ENCODE data around the gene NOS3. TPM values are rescaled to one million over a fixed set of nuclear protein-coding genes. Genes with fewer than 3 reads are reported as not detected.
"Not testable (repeated sequence)": the region's sequence is repeated elsewhere in the genome, so short reads cannot be mapped to it uniquely, and the experiment has no call there.

The NOS3 gene
- total RNA-seq, 1 donor from 2014 or later, result 10.0 TPM

GRCh38 chr7:151038951-151039849 is 48.4 kb downstream of the NOS3 start:
- ATAC-seq (ENCODE audit: poor library complexity) (peak; percentile 43), DNase-seq (peak; percentile 66)
- intact Hi-C loops (cut with DNase I), result loop anchor here (10.0 kb wide), 1 partner anchor 76 kb away; no protein-coding TSS in a partner anchor

- intact Hi-C loops (cut with DNase I), result loop anchor here (10.0 kb wide), 1 partner anchor 75 kb away; no protein-coding TSS in a partner anchor
- DNase-seq (no peak), ATAC-seq (ENCODE audit: poor library complexity) (no peak)
Observed at GRCh38 chr7:151039850-151040548, 49.2 kb downstream of the NOS3 start.

GRCh38 chr7:151040616-151041375 is 50.0 kb downstream of the NOS3 start:
- intact Hi-C loops (cut with DNase I), result no loop called here
- no peak for ATAC-seq (ENCODE audit: poor library complexity)
- DNase-seq, result no peak

- DNase-seq; intact Hi-C loops (cut with DNase I): not testable (repeated sequence)
Observed at GRCh38 chr7:151043449-151043848, 52.6 kb downstream of the NOS3 start.

GRCh38 chr7:151043959-151044358 is 53.1 kb downstream of the NOS3 start:
- intact Hi-C loops (cut with DNase I), result no loop called here
- ATAC-seq (ENCODE audit: poor library complexity) (no peak), DNase-seq (no peak)

More at GRCh38 chr7:151043449-151043848, 52.6 kb downstream of the NOS3 start:
- not testable (repeated sequence) for ATAC-seq (ENCODE audit: poor library complexity)

- no peak for DNase-seq
- ATAC-seq (ENCODE audit: poor library complexity), result no peak
- intact Hi-C loops (cut with DNase I), result no loop called here
Observed at GRCh38 chr7:151045262-151045661, 54.4 kb downstream of the NOS3 start.

- intact Hi-C loops (cut with DNase I), result no loop called here
- ATAC-seq (ENCODE audit: poor library complexity) (no peak), DNase-seq (no peak)
Observed at GRCh38 chr7:151045967-151046366, 55.1 kb downstream of the NOS3 start.

GRCh38 chr7:151046603-151047573 is 56.1 kb downstream of the NOS3 start:
- DNase-seq (no peak), ATAC-seq (ENCODE audit: poor library complexity) (no peak)
- intact Hi-C loops (cut with DNase I), result no loop called here

- intact Hi-C loops (cut with DNase I), result no loop called here
- DNase-seq (no peak), ATAC-seq (ENCODE audit: poor library complexity) (no peak)
Observed at GRCh38 chr7:151047976-151048815, 57.4 kb downstream of the NOS3 start, which contains the start of gene ASIC3. TSS of gene ASIC3 (plus strand) at chr7:151048531. CDS start at chr7:151048886, 355 bp downstream.

GRCh38 chr7:151048911-151049463 is 58.2 kb downstream of the NOS3 start:
- intact Hi-C loops (cut with DNase I), result no loop called here
- ATAC-seq (ENCODE audit: poor library complexity) (no peak), DNase-seq (no peak)

- intact Hi-C loops (cut with DNase I), result no loop called here
- peak; percentile 69 for ATAC-seq (ENCODE audit: poor library complexity)
- peak; percentile 71 for DNase-seq
Observed at GRCh38 chr7:151051108-151051507, 60.3 kb downstream of the NOS3 start.

GRCh38 chr7:151053096-151053495 is 62.3 kb downstream of the NOS3 start:
- intact Hi-C loops (cut with DNase I), result no loop called here
- DNase-seq, result no peak
- no peak for ATAC-seq (ENCODE audit: poor library complexity)

GRCh38 chr7:151053751-151054150 is 62.9 kb downstream of the NOS3 start:
- no peak for ATAC-seq (ENCODE audit: poor library complexity)
- intact Hi-C loops (cut with DNase I), result no loop called here
- no peak for DNase-seq

GRCh38 chr7:151056283-151056665 is 65.5 kb downstream of the NOS3 start:
- DNase-seq (no peak), ATAC-seq (ENCODE audit: poor library complexity) (no peak)
- intact Hi-C loops (cut with DNase I), result no loop called here

GRCh38 chr7:151056666-151057505 is 66.1 kb downstream of the NOS3 start:
- no peak for ATAC-seq (ENCODE audit: poor library complexity)
- intact Hi-C loops (cut with DNase I), result no loop called here

GRCh38 chr7:151057506-151057988 is 66.7 kb downstream of the NOS3 start, which contains the start of gene CDK5:
TSS of gene CDK5 (minus strand) at chr7:151057897. CDS start at chr7:151057848, 49 bp downstream.
- DNase-seq (no peak), ATAC-seq (ENCODE audit: poor library complexity) (peak; percentile 0)
- intact Hi-C loops (cut with DNase I), result no loop called here

More at GRCh38 chr7:151056666-151057505, 66.1 kb downstream of the NOS3 start:
- DNase-seq, result no peak

All from Right ventricle myocardium superior (tissue), 1 donor.